K562 (cell line): ENCODE results near the gene SCYL3. TPM values are rescaled to one million over a fixed set of nuclear protein-coding genes. Genes with fewer than 3 reads are reported as not detected.
A peak's percentile ranks its signal among the peaks of the same experiment; 100 is the strongest.
"Not testable (repeated sequence)": the region's sequence is repeated elsewhere in the genome, so short reads cannot be mapped to it uniquely, and the experiment has no call there.

ENCODE experiments used
- ATAC-seq: fragments of 200-7000 bp; cut with Tn5 transposase; 3 replicates; pipeline ENCODE4 v1.9.1; 2020; ENCODE audit warnings: moderate library complexity
- BruUV-seq: library from RNA; stranded (reverse); fragments of 400-500 nt; replicated peaks from 2 replicates; lab custom pipeline; 2021; lab: Mats Ljungman, UMichigan
- CTCF ChIA-PET: fragments of 300-600 bp; formaldehyde crosslinking; extraction: SDS; loops from one replicate; lab custom pipeline; 2021; ENCODE audit warnings: low intra/inter-chr PET ratio; lab: Yijun Ruan, JAX
- POLR2A ChIA-PET: fragments of 300-600, 350-650 bp; sonication (Branson Sonifier 250); formaldehyde crosslinking; extraction: SDS; loops from one replicate; lab custom pipeline; 2021; ENCODE audit warnings: antibody characterized with exemption, inconsistent platforms; lab: Yijun Ruan, JAX
- DNase-seq, 4 experiments: peaks; one replicate each; pipeline versions ENCODE4 v3.0.0 to v3.0.0-alpha.2; 2011 to 2018; ENCODE audit warnings: low spot score in 3 of 4, mixed read lengths in 3 of 4; ENCODE audit errors: extremely low read depth in 1 of 4
- FAIRE-seq: peaks from 2 replicates; lab custom pipeline; 2011; peaks lifted over from hg19 to GRCh38; lab: Jason Lieb, UNC
- H2AFZ ChIP-seq: 2 replicates; pipeline ENCODE4 v1.6.0; 2011; ENCODE audit warnings: low read depth, low read length, control low read depth, inconsistent platforms
- H3K27ac ChIP-seq: fragments of 200-600 bp; 3 replicates; pipeline ENCODE4 v1.8.0; 2011; ENCODE audit warnings: low read depth, mild to moderate bottlenecking, control low read depth, inconsistent platforms, low read length, moderate library complexity, mixed read lengths; ENCODE audit errors: extremely low read depth
- H3K27me3 ChIP-seq, 2 experiments: fragments of 300-600 bp in 1 of 2; 2 replicates in 1 of 2; 3 replicates in 1 of 2; pipeline versions ENCODE4 v1.6.0 to v1.8.0; 2011; ENCODE audit warnings: inconsistent platforms in 2 of 2, low read length in 2 of 2, mild to moderate bottlenecking in 1 of 2, mixed read lengths in 1 of 2, moderate library complexity in 1 of 2; ENCODE audit not compliant: control insufficient read depth in 2 of 2, insufficient read depth in 2 of 2
- H3K36me3 ChIP-seq: fragments of 300-600 bp; 3 replicates; pipeline ENCODE4 v1.8.0; 2011; ENCODE audit warnings: mild to moderate bottlenecking, low read length, inconsistent platforms; ENCODE audit not compliant: control insufficient read depth, insufficient read depth
- H3K4me1 ChIP-seq, 2 experiments: fragments of 200-600 bp in 1 of 2; replicated peaks in 1 of 2; 2 replicates in 1 of 2; 3 replicates in 1 of 2; pipeline versions ENCODE4 v1.5.1 to v1.8.0; 2011; ENCODE audit warnings: inconsistent platforms in 2 of 2, low read length in 2 of 2, mild to moderate bottlenecking in 1 of 2, mixed read lengths in 1 of 2, moderate library complexity in 1 of 2; ENCODE audit not compliant: control insufficient read depth in 2 of 2, insufficient read depth in 2 of 2
- H3K4me2 ChIP-seq: 2 replicates; pipeline ENCODE4 v1.6.1; 2011; ENCODE audit warnings: low read length, control low read depth, inconsistent platforms, mixed read lengths; ENCODE audit not compliant: insufficient read depth
- H3K4me3 ChIP-seq: fragments of 200-600 bp; sonication (generic), shearing (Covaris generic); 2 replicates; pipeline ENCODE4 v1.5.1; 2016; ENCODE audit warnings: control low read depth, inconsistent platforms
- H3K79me2 ChIP-seq: fragments of 200-600 bp; 3 replicates; pipeline ENCODE4 v1.8.0; 2011; ENCODE audit warnings: low read length, inconsistent platforms; ENCODE audit not compliant: control insufficient read depth, insufficient read depth
- H3K9ac ChIP-seq, 2 experiments: 2 replicates each; pipeline versions ENCODE4 v1.6.0 to v1.6.1; 2011; ENCODE audit warnings: low read depth in 2 of 2, low read length in 2 of 2, control low read depth in 1 of 2, inconsistent platforms in 1 of 2, mild to moderate bottlenecking in 1 of 2, mixed read lengths in 1 of 2; ENCODE audit not compliant: insufficient read depth in 1 of 2
- H3K9me1 ChIP-seq: one replicate; pipeline ENCODE4 v1.6.0; 2011; ENCODE audit warnings: inconsistent platforms, mild to moderate bottlenecking, low read length, moderate library complexity; ENCODE audit not compliant: control insufficient read depth, insufficient read depth
- H3K9me3 ChIP-seq: replicated peaks from 2 replicates; pipeline ENCODE4 v1.5.1; 2011; ENCODE audit warnings: low read depth, low read length, inconsistent platforms; ENCODE audit not compliant: control insufficient read depth, insufficient read depth
- H4K20me1 ChIP-seq: replicated peaks from 2 replicates; pipeline ENCODE4 v1.6.1; 2011; ENCODE audit warnings: low read length, inconsistent platforms, mixed read lengths; ENCODE audit not compliant: control insufficient read depth, insufficient read depth
- CBX2 ChIP-seq: fragments of 200-600 bp; sonication (generic); IDR thresholded peaks from one replicate; pipeline ENCODE4 v1.6.1; 2012; ENCODE audit warnings: mild to moderate bottlenecking, low read length, inconsistent platforms; ENCODE audit not compliant: insufficient read depth, poor library complexity, severe bottlenecking
- E2F3 ChIP-seq: fragments of 250-450 bp; sonication (Bioruptor Pico); IDR thresholded peaks from 2 replicates; pipeline ENCODE4 v1.4.0; 2020; ENCODE audit warnings: mild to moderate bottlenecking
- NFE2L1 ChIP-seq: fragments of 450-650 bp; IDR thresholded peaks from 2 replicates; pipeline ENCODE4 v1.6.1; 2016; ENCODE audit warnings: missing genetic modification characterization, low read depth, mild to moderate bottlenecking, missing compliant biosample characterization, moderate library complexity, borderline replicate concordance
- NFXL1 ChIP-seq: fragments of 450-650 bp; formaldehyde crosslinking; IDR thresholded peaks from 2 replicates; pipeline ENCODE4 v1.4.0; 2021; ENCODE audit warnings: mild to moderate bottlenecking
- RAD21 ChIP-seq, 2 experiments: fragments of 250-450 bp in 1 of 2; fragments of 450-650 bp in 1 of 2; sonication (Bioruptor Pico) in 1 of 2; formaldehyde crosslinking in 1 of 2; IDR thresholded peaks in 1 of 2; conservative IDR thresholded peaks in 1 of 2; 2 replicates each; pipeline versions ENCODE4 v1.4.0 to v1.8.0; 2020 to 2022; ENCODE audit warnings: mild to moderate bottlenecking in 2 of 2, moderate library complexity in 1 of 2
- SMC3 ChIP-seq: conservative IDR thresholded peaks from 2 replicates; pipeline ENCODE4 v1.6.1; 2011; ENCODE audit warnings: low read depth, low read length, improper control_type of control experiment; ENCODE audit not compliant: insufficient read depth
- ZFP36 ChIP-seq: fragments of 150-350 bp; IDR thresholded peaks from 2 replicates; pipeline ENCODE4 v1.6.1; 2018; ENCODE audit warnings: low read length, low read depth; ENCODE audit not compliant: partially characterized antibody
- ZNF12 ChIP-seq: sonication (generic); formaldehyde crosslinking; IDR thresholded peaks from 2 replicates; pipeline ENCODE4 v1.4.0; 2020; ENCODE audit warnings: mild to moderate bottlenecking, missing genetic modification reagents
- ZNF212 ChIP-seq: fragments of 450-650 bp; formaldehyde crosslinking; IDR thresholded peaks from 2 replicates; pipeline ENCODE4 v1.4.0; 2020; ENCODE audit warnings: mild to moderate bottlenecking
- ZNF224 ChIP-seq: sonication (generic); formaldehyde crosslinking; IDR thresholded peaks from 2 replicates; pipeline ENCODE4 v1.8.0; 2022; ENCODE audit warnings: mild to moderate bottlenecking, missing genetic modification reagents
- ZNF445 ChIP-seq: fragments of 250-450 bp; sonication (Bioruptor Pico); IDR thresholded peaks from 2 replicates; pipeline ENCODE4 v1.4.0; 2020; ENCODE audit warnings: low read depth, mild to moderate bottlenecking, moderate library complexity
- WGBS: fragments of 100-300 bp; shearing (Covaris generic); methylation state at CpG from one replicate; pipeline ENCODE4 v1.1.6; 2016; ENCODE audit warnings: low coverage, mixed read lengths; ENCODE audit not compliant: insufficient coverage; ENCODE audit errors: missing lambda C conversion rate; 5-methylcytosine and 5-hydroxymethylcytosine counted together
- in situ Hi-C: fragments of 300-500 bp; cut with MboI; formaldehyde crosslinking; loops from 4 replicates; pipeline ENCODE4 v1.15.0; 2018; ENCODE audit warnings: inconsistent platforms, mixed read lengths
- intact Hi-C: fragments of 100-400 bp; cut with micrococcal nuclease; formaldehyde crosslinking; loops from 2 replicates; pipeline ENCODE4 v1.14.2; 2022
- polyA plus RNA-seq, 8 experiments: library from polyadenylated mRNA; depleted of rRNA in 4 of 8; stranded (reverse) in 5 of 8; unstranded in 3 of 8; fragments of >200 nt; fragmentation: Nextera tagmentation in 2 of 8; fragmentation: Illumina TruSeq in 1 of 8; extraction: Ambion mirVana in 2 of 8; extraction: Trizol in 1 of 8; gene quantifications; 2 replicates each; pipeline versions ENCODE4 v1.2.1 to v1.2.3, GENCODE V29; 2011 to 2014; ENCODE audit warnings: inconsistent platforms in 1 of 8, missing spikeins in 1 of 8
- total RNA-seq, 7 experiments: library from RNA; depleted of rRNA in 6 of 7; stranded (reverse); fragments of >200 nt in 6 of 7; fragmentation: Illumina TruSeq in 2 of 7; extraction: Trizol in 2 of 7; gene quantifications; 2 replicates each; pipeline versions ENCODE4 v1.2.1 to v1.2.3, GENCODE V29; 2011 to 2021; ENCODE audit warnings: low replicate concordance in 1 of 7
- TF ChIP-seq, protein P1 (sequence below): fragments of 450-650 bp; IDR thresholded peaks from 2 replicates; pipeline ENCODE4 v1.6.1; 2017; ENCODE audit warnings: antibody characterized with exemption
- TF ChIP-seq, protein P2 (sequence below): conservative IDR thresholded peaks from 2 replicates; pipeline ENCODE4 v1.6.1; 2011; ENCODE audit warnings: low read depth, mild to moderate bottlenecking, low read length; ENCODE audit not compliant: control insufficient read depth

The SCYL3 gene
- total and polyA plus RNA-seq, 9 of the 15 experiments (the other 6 are each of a cell fraction or from before 2014, with no cell fraction given): 3.6 to 11.4 (median 7.1) TPM

DNA sequence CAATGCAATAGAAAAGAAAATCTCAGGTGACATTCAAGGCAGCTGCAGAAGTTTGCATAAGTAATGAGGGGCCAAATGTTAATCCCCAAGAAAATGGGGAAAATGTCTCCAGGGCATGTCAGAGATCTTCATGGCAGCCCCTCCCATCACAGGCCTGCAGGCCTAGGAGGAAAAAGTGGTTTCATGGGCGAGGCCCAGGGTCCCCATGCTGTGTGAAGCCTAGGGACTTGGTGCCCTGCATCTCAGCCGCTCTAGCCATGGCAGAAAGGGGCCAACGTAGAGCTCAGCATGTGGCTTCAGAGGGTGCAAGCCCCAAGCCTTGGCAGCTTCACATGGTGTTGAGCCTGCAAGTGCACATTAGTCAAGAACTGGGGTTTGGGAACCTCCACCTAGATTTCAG is 21.7 kb downstream of the SCYL3 start:
- DNase-seq, FAIRE-seq, H3K9me1 ChIP-seq, H3K9me3 ChIP-seq, intact Hi-C loops, POLR2A ChIA-PET, ATAC-seq, H3K79me2 ChIP-seq, BruUV-seq, H3K4me1 ChIP-seq, H3K4me2 ChIP-seq, in situ Hi-C loops, H4K20me1 ChIP-seq, CTCF ChIA-PET, H3K27me3 ChIP-seq, H3K9ac ChIP-seq, H3K4me3 ChIP-seq, H2AFZ ChIP-seq, H3K27ac ChIP-seq: not testable (repeated sequence)
- H3K36me3 ChIP-seq: peaks cover 81% of the 10 kb centered on the region
- 90% methylated on average over 3 of the region's 3 CpGs for WGBS
- TF ChIP-seq ZFP36: peak; percentile 49

DNA sequence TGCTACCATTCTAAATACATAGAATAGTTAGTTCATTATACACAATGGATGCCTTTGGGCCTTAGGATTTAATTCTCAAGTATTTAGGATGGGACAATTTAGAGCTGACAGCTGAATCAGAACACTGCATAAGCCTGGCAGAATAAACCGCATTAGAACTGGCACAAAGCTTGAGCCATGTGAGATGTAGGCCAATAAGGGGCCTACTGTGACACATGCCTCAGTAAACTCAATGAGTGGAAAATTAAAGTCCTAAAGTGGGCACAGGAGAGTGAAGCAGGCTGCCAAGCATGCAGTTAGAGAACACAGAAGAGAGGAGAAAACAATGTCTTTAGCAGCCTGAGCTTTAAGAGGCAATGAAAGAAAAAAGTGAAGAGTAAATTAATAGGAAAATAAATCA is 24.3 kb downstream of the SCYL3 start:
- POLR2A ChIA-PET: interaction anchor here (1.2 to 1.4 kb wide), 3 partner anchors 9 to 74 kb away, joined by 3 to 4 read pairs (median 3); partner anchors contain the start of gene METTL18
- TF ChIP-seq NFE2L1: no peak
- TF ChIP-seq ZNF224 (CRISPR knock-in tag): no peak
- TF ChIP-seq, protein P1, sequence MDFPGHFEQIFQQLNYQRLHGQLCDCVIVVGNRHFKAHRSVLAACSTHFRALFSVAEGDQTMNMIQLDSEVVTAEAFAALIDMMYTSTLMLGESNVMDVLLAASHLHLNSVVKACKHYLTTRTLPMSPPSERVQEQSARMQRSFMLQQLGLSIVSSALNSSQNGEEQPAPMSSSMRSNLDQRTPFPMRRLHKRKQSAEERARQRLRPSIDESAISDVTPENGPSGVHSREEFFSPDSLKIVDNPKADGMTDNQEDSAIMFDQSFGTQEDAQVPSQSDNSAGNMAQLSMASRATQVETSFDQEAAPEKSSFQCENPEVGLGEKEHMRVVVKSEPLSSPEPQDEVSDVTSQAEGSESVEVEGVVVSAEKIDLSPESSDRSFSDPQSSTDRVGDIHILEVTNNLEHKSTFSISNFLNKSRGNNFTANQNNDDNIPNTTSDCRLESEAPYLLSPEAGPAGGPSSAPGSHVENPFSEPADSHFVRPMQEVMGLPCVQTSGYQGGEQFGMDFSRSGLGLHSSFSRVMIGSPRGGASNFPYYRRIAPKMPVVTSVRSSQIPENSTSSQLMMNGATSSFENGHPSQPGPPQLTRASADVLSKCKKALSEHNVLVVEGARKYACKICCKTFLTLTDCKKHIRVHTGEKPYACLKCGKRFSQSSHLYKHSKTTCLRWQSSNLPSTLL: no peak
- no peak for TF ChIP-seq CBX2
- TF ChIP-seq ZNF12 (CRISPR knock-in tag): no peak
- no peak for TF ChIP-seq ZNF445
- no peak for TF ChIP-seq E2F3 (CRISPR knock-in tag)
- no peak for TF ChIP-seq SMC3
- no peak for TF ChIP-seq RAD21 (CRISPR knock-in tag; conservative IDR thresholded peaks at IDR 0.05 in 1 of 2, IDR thresholded peaks at IDR 0.05 in 1 of 2)
- TF ChIP-seq, protein P2, sequence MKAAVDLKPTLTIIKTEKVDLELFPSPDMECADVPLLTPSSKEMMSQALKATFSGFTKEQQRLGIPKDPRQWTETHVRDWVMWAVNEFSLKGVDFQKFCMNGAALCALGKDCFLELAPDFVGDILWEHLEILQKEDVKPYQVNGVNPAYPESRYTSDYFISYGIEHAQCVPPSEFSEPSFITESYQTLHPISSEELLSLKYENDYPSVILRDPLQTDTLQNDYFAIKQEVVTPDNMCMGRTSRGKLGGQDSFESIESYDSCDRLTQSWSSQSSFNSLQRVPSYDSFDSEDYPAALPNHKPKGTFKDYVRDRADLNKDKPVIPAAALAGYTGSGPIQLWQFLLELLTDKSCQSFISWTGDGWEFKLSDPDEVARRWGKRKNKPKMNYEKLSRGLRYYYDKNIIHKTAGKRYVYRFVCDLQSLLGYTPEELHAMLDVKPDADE: no peak
- no peak for TF ChIP-seq ZNF212 (CRISPR knock-in tag)
- no peak for TF ChIP-seq NFXL1 (CRISPR knock-in tag)

More for the DNA sequence above, 24.3 kb downstream of the SCYL3 start:
- H3K4me3 ChIP-seq: no peak overlapping the region
- peaks cover 7% of the 10 kb centered on the region; the same call in 1 of the 2 replicates for H3K9me3 ChIP-seq
- no peaks in the 10 kb centered on the region for H3K27me3 ChIP-seq
- no peak overlapping the region for H3K27ac ChIP-seq
- H3K79me2 ChIP-seq: no peaks in the 10 kb centered on the region
- H3K9ac ChIP-seq: no peak overlapping the region
- no peaks in the 10 kb centered on the region for H4K20me1 ChIP-seq
- CTCF ChIA-PET: no interaction called here
- ATAC-seq (no peak), FAIRE-seq (no peak), DNase-seq (no peak)
- in situ Hi-C loops: no loop called here
- TSS peak; percentile 7 for BruUV-seq
- H3K4me2 ChIP-seq: no peak overlapping the region
- H3K9me1 ChIP-seq: no peaks in the 10 kb centered on the region
- intact Hi-C loops: no loop called here
- no peak overlapping the region for H2AFZ ChIP-seq
- no peaks in the 10 kb centered on the region for H3K4me1 ChIP-seq
- WGBS: 94% methylated on average over 1 of the region's 1 CpG
- peaks cover 84% of the 10 kb centered on the region for H3K36me3 ChIP-seq
